HG02884 (cell line): ENCODE data around the gene PCDHA10.
"Not testable (repeated sequence)": the region's sequence is repeated elsewhere in the genome, so short reads cannot be mapped to it uniquely, and the experiment has no call there.

ENCODE experiments used
- ATAC-seq: cut with Tn5 transposase; IDR thresholded peaks from one replicate; pipeline ENCODE4 v1.9.1; 2021; ENCODE audit warnings: mild to moderate bottlenecking, moderate library complexity; ENCODE audit not compliant: unreplicated experiment

The PCDHA10 gene

GRCh38 chr5:140840978-140841962, 14.4 kb upstream of the PCDHA10 start, which contains the start of gene PCDHA8:
PCDHA8 (plus strand) TSS chr5:140841187; CDS start chr5:140841322, 135 bp downstream.
- ATAC-seq = no peak

- ATAC-seq = no peak
These were observed 12.6 kb upstream of the PCDHA10 start for GRCh38 chr5:140842798-140843733.

DNA sequence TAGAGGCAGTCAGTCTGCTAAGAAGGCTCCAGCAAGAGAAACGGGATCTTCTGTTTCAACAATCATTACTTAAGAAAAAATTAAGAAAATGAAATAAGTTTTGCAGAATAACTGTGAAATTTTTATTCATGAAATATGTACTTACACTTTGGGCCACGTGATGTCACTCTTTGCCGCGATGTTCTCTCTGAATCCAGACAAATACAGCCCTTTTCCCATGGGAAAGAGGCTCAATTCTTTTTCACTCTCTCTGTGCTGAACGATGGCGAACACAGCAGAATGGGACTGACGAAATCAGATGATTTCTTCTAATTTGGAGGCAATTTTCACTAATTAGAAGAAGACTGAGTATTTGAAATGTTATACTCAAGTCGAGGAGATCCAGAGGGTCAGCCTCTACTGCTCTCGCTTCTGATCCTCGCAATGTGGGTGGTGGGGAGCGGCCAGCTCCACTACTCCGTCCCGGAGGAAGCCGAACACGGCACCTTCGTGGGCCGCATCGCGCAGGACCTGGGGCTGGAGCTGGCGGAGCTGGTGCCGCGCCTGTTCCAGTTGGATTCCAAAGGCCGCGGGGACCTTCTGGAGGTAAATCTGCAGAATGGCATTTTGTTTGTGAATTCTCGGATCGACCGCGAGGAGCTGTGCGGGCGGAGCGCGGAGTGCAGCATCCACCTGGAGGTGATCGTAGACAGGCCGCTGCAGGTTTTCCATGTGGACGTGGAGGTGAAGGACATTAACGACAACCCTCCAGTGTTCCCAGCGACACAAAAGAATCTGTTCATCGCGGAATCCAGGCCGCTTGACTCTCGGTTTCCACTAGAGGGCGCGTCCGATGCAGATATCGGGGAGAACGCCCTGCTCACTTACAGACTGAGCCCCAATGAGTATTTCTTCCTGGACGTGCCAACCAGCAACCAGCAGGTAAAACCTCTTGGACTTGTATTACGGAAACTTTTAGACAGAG, 7.3 kb upstream of the PCDHA10 start, which contains the start of gene PCDHA9:
TSS of gene PCDHA9 (plus strand) at position 244 of the 964 bp plus-strand sequence. CDS start at position 358, 114 bp downstream.
- not testable (repeated sequence) for ATAC-seq

GRCh38 chr5:140849831-140850634, 5.7 kb upstream of the PCDHA10 start:
- ATAC-seq = not testable (repeated sequence)

DNA sequence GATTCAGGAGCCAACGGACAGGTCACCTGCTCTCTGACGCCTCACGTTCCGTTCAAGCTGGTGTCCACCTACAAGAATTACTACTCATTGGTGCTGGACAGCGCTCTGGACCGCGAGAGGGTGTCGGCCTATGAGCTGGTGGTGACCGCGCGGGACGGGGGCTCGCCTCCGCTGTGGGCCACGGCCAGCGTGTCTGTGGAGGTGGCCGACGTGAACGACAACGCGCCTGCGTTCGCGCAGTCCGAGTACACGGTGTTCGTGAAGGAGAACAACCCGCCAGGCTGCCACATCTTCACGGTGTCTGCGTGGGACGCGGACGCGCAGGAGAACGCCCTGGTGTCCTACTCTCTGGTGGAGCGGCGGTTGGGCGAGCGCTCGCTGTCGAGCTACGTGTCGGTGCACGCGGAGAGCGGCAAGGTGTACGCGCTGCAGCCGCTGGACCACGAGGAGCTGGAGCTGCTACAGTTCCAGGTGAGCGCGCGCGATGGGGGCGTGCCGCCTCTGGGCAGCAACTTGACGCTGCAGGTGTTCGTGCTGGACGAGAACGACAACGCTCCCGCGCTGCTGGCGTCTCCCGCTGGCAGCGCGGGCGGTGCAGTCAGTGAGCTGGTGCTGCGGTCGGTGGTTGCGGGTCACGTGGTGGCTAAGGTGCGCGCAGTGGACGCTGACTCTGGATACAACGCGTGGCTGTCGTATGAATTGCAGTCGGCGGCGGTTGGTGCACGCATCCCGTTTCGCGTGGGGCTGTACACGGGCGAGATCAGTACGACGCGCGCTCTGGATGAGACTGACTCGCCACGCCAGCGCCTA, 1.7 kb downstream of the PCDHA10 start:
- no peak for ATAC-seq

- no peak for ATAC-seq
These were observed 2.2 kb downstream of the PCDHA10 start for GRCh38 chr5:140857987-140858240.

DNA sequence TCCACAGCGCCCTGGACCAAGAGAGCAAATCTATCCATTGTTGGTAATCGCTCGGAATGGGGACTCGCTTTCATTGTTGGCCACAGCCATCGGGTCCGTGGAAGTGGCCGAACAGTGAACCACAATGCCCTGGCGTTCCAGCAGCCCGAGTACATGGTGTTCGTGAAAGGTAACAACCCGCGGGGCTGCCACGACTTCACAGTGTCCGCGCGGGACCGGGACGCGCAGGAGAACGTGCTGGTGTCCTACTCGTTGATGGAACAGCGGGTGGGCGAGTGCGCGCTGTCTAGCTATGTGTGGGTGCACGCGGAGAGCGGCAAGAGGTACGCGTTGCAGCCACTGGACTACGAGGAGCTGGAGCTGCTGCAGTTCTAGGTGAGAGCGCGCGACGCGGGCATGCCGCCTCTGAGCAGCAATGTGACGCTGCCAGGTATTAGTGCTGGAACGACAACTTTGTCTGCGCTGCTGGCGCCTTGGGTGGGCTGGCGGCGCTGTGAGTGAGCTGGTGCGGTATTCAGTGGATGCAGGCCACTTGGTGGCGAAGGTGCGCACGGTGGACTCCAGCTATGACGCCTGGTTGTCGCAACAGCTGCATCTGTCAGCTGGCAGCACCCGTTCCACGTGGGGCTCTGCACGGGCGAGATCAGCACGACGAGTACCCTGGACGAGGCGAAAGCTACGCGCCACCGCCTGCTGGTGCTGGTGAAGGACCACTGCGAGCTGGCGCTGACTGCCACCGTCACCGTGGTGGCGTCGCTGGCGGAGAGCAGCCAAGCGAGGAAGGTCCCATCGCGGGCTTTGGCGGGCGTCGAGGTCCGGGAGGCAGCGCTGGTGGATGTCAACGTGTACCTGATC, 7.0 kb downstream of the PCDHA10 start:
- ATAC-seq = no peak

DNA sequence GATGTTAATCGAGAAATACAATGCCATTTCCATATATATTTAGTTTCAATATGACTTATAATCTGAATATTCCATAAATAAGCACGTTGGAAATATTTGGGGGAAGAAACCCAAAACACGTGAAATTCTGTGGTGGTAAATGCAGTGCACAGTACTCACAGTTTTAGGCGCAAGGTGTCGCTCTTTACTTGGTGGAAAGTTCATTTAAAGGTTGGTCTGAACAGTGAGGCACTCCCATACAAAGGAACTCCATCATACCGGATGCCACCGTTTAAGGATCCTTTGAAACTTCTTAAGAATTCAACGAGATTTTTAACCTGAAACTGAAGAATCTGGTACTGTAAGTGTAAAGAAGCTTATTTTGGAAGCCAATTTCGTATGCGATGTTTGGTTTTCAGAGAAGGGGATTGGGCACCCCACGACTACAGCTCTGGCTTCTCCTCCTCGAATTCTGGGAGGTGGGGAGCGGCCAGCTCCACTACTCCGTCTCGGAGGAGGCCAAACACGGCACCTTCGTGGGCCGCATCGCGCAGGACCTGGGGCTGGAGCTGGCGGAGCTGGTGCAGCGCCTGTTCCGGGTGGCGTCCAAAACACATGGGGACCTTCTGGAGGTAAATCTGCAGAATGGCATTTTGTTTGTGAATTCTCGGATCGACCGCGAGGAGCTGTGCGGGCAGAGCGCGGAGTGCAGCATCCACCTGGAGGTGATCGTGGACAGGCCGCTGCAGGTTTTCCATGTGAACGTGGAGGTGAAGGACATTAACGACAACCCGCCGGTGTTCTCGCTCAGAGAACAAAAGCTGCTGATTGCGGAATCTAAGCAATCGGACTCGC, 13.2 kb downstream of the PCDHA10 start, which contains the start of gene PCDHA11:
TSS of gene PCDHA11 (plus strand) at position 237 of the 834 bp plus-strand sequence. CDS start at position 384, 147 bp downstream.
- no peak for ATAC-seq

DNA sequence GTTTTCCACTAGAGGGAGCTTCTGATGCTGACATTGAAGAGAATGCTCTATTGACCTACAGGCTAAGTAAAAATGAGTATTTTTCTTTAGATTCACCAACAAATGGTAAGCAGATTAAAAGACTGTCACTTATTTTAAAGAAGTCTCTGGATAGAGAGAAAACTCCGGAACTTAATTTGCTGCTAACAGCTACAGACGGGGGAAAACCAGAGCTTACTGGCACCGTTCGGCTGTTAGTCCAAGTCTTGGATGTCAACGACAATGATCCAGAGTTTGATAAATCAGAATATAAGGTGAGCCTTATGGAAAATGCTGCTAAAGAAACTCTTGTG, 13.8 kb downstream of the PCDHA10 start:
- no peak for ATAC-seq

GRCh38 chr5:140870221-140871201, 14.8 kb downstream of the PCDHA10 start:
- ATAC-seq = no peak

GRCh38 chr5:140875085-140876065, 19.7 kb downstream of the PCDHA10 start, which contains the start of gene PCDHA12:
PCDHA12 (plus strand) TSS chr5:140875308; CDS start chr5:140875473, 165 bp downstream.
- no peak for ATAC-seq

DNA sequence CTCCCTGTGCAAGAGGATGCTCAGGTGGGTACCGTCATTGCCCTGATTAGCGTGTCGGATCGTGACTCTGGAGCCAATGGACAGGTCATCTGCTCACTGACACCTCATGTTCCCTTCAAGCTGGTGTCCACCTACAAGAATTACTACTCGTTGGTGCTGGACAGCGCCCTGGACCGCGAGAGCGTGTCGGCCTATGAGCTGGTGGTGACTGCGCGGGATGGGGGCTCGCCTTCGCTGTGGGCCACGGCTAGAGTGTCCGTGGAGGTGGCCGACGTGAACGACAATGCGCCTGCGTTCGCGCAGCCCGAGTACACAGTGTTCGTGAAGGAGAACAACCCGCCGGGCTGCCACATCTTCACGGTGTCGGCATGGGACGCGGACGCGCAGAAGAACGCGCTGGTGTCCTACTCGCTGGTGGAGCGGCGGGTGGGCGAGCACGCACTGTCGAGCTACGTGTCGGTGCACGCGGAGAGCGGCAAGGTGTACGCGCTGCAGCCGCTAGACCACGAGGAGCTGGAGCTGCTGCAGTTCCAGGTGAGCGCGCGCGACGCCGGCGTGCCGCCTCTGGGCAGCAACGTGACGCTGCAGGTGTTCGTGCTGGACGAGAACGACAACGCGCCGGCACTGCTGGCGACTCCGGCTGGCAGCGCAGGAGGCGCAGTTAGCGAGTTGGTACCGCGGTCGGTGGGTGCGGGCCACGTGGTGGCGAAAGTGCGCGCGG, 21.0 kb downstream of the PCDHA10 start:
- ATAC-seq = not testable (repeated sequence)

- no peak for ATAC-seq
These were observed 21.5 kb downstream of the PCDHA10 start for GRCh38 chr5:140877262-140877581.
